Heart left ventricle (tissue), 13 donors: ENCODE measurements around the gene ACACA.

ENCODE experiments used
- CTCF ChIP-seq, 12 donors: fragments of 200-600 bp; sonication (generic) in 4 of 12; IDR thresholded peaks; one replicate each; pipeline versions ENCODE4 v1.5.0 to v1.8.0; 2018 to 2022; ENCODE audit warnings: antibody characterized with exemption in 12 of 12, mild to moderate bottlenecking in 5 of 12
- POLR2A ChIP-seq, 2 donors: fragments of 450-650 bp; IDR thresholded peaks; one replicate each; pipeline ENCODE4 v1.6.1; 2017; ENCODE audit warnings: antibody characterized with exemption in 2 of 2, mild to moderate bottlenecking in 2 of 2, moderate library complexity in 2 of 2
- donor health status: ischemic (EF 13 %, LVEDD 7.1; RV severe dilation, severe dysfunction).
- donor health status: DM: no; HTN: yes; CAD: no.
- donor health status: DM: no; HTN: no; CAD: no.
- donor health status: ischemic (EF 25% LVEDD 6.9; RV normal size, moderate dysfunction).
- donor health status: ischemic (EF 25% LVEDD 5.7; RV mildly dilated, moderate dysfunction).
- donor health status: ischemic (EF 35%, LVEDD 5.7; RV mildly dilated, moderate dysfunction).
- donor health status: nonischemic (EF 11% LVEDD 7.7; RV severe dilation, severe dysfunction).
- donor health status: DM: yes; HTN: yes; CAD: no.
- donor health status: PGD.
- donor health status: ischemic (EF 29% LVEDD 5.4; RV normal size, mild dysfunction).
- donor health status: nonischemic (EF 23%, LVEDD 6.1; RV moderate dilation, normal function).

GRCh38 chr17:37432671-37433070 lies 26.0 kb upstream of the ACACA start:
- no peak for TF ChIP-seq CTCF (IDR thresholded peaks at IDR 0.05)
- no peak for TF ChIP-seq POLR2A (IDR thresholded peaks at IDR 0.05)
